ENCODE results near the gene IGF1R. TPM values are rescaled to one million over a fixed set of nuclear protein-coding genes. Genes with fewer than 3 reads are reported as not detected.

The IGF1R gene
- total RNA-seq, 4 donors from 2014 or later, result 39.3 to 97.4 (median 44.7) TPM

DNA sequence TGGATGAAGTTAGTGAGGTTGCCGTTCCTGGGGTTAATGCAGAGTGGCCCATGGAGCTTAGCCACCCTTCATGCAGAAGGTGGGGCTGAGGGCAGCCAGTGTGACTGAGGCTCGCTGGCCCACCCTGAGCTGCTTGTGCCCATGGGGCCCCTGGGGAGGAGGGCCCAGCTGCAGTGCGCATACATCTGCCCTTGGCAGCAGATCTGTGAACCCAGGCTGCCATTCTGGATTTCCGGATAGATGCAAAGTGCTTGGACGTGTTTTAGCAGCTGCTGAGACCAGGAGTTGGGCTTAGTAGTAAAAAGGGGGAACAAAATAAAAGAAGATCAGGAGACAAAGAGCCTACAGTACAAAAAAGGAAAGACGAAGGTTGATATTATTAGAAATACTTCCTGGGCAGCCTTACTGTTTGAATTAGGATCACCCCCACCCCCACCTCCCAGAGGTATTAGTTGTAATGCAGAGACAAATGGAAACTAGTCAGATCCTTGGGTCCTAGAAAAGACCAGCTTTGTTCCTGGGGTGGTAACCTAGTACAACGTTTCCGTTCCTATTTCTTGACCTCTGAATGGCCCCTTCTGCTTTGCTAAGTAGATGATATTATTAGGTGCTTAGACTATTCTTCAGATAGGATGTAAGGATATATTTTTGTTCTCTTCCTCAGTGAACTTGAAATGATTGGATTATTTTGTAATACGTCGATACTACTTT is 70.2 kb downstream of the IGF1R start:
- TF ChIP-seq, protein P1, sequence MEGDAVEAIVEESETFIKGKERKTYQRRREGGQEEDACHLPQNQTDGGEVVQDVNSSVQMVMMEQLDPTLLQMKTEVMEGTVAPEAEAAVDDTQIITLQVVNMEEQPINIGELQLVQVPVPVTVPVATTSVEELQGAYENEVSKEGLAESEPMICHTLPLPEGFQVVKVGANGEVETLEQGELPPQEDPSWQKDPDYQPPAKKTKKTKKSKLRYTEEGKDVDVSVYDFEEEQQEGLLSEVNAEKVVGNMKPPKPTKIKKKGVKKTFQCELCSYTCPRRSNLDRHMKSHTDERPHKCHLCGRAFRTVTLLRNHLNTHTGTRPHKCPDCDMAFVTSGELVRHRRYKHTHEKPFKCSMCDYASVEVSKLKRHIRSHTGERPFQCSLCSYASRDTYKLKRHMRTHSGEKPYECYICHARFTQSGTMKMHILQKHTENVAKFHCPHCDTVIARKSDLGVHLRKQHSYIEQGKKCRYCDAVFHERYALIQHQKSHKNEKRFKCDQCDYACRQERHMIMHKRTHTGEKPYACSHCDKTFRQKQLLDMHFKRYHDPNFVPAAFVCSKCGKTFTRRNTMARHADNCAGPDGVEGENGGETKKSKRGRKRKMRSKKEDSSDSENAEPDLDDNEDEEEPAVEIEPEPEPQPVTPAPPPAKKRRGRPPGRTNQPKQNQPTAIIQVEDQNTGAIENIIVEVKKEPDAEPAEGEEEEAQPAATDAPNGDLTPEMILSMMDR (IDR thresholded peaks at IDR 0.05), result no peak
- ATAC-seq (ENCODE audit: low FRiP score) (no peak), DNase-seq (ENCODE audit: low spot score) (no peak)

DNA sequence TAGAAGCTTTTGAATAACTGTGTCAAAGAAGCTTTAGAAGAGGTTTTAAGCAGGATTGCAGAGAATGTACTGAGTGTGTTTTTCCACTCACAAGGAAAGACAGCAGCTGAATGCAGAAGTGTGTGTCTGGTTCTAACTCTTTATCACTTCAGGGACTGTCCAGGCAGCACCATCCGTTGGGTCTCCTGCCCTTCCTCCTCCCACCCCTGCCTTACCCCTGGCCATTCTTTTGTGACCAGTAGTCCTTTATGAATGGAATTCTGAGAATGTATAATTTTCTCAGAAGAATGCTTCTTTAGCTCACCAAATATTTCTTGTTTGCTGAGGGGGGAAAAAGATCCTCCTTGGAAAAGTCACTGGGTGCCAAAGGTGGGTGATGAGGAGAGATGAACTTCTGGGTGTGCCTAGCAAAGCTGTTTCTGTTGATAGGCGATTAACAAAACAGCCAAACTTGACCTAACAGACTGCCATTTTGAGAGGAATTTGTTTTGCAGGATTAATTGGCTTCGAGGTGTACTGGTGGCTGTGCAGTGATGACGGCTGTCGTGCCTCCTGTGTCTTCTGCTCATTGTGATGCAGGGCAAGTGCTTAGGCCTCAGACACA is 70.9 kb downstream of the IGF1R start:
- DNase-seq (ENCODE audit: low spot score), result no peak
- TF ChIP-seq, protein P1 (IDR thresholded peaks at IDR 0.05), result no peak
- ATAC-seq (ENCODE audit: low FRiP score), result no peak

DNA sequence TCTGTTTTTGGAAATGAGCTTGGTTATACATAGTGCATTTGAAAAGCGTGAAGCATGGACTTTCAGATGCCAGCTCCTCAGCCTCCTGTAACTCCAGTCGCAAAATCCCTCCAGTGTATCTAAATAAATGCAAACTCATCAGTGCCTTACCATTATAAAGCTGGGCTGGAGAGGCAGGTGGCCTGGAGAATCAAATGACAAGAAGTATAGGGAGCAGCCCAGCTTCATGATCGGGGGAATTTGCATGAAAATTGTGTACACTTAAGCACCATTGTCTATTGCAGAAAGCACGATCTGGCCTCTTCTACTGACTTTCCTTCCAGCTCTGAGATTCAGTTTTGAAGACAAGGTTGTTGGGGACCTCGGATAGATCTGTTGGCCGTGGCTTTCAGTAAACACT is 71.7 kb downstream of the IGF1R start:
- TF ChIP-seq, protein P1 (IDR thresholded peaks at IDR 0.05), result no peak
- no peak for DNase-seq (ENCODE audit: low spot score)
- no peak for ATAC-seq (ENCODE audit: low FRiP score)

DNA sequence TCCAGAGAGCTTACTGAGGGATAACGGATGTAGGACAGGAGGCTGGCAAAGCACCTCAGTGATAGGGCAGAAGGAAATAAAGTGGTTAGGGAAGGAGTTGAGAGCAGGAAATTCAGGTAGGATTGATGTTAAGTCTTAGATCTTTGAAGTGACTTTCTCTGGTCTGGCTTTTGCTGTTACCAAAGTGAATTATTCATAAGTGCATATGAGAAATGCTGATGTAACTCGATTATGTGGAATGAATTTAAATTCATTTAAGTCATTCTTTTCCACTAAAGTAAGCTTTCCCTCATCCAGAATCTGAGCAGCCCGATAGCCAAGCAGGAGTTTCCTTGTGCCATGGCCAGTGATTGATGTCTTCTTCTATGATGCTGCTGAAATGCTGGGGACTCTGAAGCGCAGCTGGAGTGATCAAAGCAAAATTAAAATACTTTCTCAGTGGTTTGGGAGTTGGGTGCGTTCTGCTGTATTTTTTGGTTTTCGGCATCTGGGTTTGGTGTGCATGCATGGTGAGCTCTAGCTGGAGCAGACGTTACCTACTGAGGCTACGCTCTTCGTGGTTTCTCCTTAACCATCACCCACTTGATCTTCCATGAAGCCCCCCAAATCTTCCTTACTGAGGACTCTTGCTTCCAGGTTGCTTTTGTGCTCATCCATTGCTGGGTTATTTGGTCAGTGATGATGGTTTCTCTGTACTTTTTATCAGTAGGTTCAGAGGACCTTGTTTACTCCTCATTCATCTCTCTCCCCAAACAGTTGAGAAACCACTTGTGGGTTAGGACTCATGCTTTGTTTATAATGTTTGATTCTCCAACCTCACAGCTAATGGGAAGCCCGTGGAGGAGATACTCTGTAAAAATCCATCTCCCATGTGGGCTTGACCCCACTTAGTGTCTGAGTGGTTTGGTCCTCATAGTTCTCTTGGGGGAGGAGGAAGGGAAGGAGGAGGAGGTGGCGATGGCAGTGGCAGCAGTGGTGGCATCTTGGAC is 72.5 kb downstream of the IGF1R start:
- ATAC-seq (ENCODE audit: low FRiP score) (no peak), DNase-seq (ENCODE audit: low spot score) (no peak)
- TF ChIP-seq, protein P1 (IDR thresholded peaks at IDR 0.05), result no peak

DNA sequence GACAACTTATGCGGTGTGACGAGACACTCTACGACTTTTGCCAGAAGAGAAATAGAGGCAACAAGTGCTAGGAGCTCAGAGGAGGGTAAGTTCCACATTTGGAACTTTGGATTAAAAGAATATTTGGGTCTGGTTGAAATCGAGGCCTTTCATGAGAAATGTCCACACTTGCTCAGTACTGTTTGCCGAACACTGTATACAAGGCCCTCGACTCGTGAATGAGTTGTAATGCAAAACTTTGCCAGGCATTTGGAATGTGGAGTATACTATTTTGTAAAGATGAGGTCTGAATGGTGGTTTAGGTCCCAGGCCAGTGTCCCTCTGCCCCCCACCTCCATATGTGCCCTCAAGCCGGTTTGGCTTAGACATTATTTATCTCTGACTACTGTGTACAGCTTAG is 73.9 kb downstream of the IGF1R start:
- TF ChIP-seq, protein P1 (IDR thresholded peaks at IDR 0.05), result no peak
- no peak for DNase-seq (ENCODE audit: low spot score)
- no peak for ATAC-seq (ENCODE audit: low FRiP score)

DNA sequence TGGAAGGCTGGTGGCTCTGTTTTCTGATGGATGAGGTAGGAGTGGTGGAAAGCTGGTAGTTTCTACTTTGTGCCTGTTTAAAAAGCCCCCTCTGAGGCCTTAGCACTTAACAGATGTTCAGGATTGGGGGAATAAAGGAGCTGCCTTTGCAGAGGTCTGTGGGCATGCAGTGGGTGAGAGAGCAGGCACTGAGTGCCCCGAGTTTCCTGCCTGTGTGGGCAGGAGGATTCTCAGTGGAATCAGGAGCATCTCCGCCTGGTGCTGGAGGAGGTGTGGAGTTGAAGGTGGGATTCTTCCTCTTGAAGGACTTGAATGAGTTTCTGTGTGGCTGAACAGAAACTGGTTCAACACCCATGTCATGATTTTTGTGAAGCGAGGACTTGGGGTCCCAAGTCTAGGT is 74.3 kb downstream of the IGF1R start:
- TF ChIP-seq, protein P1 (IDR thresholded peaks at IDR 0.05), result no peak
- DNase-seq (ENCODE audit: low spot score), result no peak
- ATAC-seq (ENCODE audit: low FRiP score), result no peak

Measured in omental fat pad (tissue), 4 donors.